GM23248 (cell line): ENCODE data around the gene SLIT3.

Experiments used
- EZH2 ChIP-seq: fragments of 200-600 bp; sonication (generic); IDR thresholded peaks from 2 replicates; pipeline ENCODE4 v1.6.1; 2018; ENCODE audit warnings: antibody characterized with exemption, mild to moderate bottlenecking; ENCODE audit not compliant: insufficient read depth, poor library complexity, severe bottlenecking
- EZH2phosphoT487 ChIP-seq: fragments of 200-600 bp; sonication (generic); IDR thresholded peaks from 2 replicates; pipeline ENCODE4 v1.6.1; 2018; ENCODE audit warnings: antibody characterized with exemption, moderate library complexity, mild to moderate bottlenecking, low read depth; ENCODE audit not compliant: insufficient read depth

GRCh38 chr5:168848569-168848968 lies 452.4 kb downstream of the SLIT3 start:
- TF ChIP-seq EZH2phosphoT487 = no peak
- TF ChIP-seq EZH2 = no peak
